NCI-H510A treated with DMSO at 0.1 percent for 48 hours (cell line): ENCODE measurements around the gene SPINDOC.
"Not testable (repeated sequence)": the region's sequence is repeated elsewhere in the genome, so short reads cannot be mapped to it uniquely, and the experiment has no call there.

Source experiments
- DNase-seq: peaks from one replicate; lab custom pipeline; 2025; lab: John Stamatoyannopoulos, UW

The SPINDOC gene

DNA sequence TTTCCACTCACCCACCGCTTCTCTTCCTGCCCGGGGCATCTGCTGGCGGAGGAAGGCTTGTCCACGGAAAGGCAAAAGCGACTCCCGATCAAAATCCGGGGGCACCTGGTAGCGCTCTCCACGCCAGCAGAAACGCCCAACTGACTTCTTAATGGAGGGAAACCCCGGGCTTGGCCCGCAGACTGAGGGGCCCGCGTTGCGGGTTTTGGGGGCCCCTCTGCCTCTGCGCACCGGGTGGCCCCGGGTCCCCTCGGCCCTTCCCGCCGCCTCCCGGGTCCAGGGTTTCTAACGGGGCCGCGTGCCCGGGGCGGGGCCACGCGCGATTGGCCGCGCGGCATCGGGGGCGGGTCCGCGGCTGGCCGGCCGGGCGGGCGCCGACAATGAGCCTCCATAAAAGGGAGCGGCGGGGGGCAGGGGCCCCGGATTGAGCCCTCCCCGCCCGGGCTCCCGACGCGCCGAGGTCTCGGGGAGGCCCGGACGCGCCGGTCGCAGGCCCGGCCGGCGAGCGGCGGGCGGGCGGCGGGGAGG is at the start of gene SPINDOC:
TSS of gene SPINDOC (plus strand) at position 422 of the 528 bp plus-strand sequence. CDS start 231 bp downstream, outside the sequence.
- peak; percentile 56 for DNase-seq

DNA sequence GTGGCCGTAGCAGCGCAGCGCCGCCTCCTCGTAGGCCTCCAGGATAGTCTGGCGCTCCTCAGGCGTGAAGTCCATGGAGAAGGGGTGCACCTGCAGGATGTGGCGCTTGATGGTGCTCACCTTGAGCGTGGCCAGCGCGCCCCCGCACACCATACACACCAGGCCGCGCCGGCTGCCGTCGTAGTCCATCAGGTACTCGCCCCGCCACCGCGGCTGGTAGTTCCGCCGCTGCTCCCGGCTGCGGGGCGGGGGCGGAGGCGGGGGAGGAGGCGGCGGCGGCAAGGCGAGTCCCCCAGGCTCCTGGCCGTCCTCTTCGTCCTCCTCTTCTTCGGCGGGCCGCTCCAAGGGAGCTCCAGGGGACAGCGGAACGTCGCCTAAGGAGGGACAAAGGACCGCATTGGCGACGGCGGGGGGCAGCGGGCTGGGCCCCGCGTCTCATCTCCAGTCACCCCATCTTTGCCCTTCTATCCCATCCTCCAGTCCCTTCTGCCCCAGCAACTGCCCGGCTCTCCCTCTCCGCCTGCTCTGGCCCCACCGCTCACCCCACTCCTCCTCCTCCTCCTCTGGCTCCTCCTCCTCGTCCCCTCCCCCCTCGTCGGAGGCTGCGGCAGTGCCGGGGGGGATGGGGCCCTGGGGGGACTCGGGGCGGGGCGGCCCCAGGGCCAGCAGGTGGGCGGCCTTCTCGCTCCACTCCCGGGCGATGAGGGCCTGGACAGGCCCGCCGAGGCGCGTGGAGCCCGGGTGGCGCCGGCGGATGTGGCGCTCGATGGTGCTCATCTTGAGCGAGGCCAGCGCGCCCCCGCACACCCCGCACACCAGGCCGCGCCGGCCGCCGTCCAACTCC is 49.5 kb upstream of the SPINDOC start:
- no peak for DNase-seq

DNA sequence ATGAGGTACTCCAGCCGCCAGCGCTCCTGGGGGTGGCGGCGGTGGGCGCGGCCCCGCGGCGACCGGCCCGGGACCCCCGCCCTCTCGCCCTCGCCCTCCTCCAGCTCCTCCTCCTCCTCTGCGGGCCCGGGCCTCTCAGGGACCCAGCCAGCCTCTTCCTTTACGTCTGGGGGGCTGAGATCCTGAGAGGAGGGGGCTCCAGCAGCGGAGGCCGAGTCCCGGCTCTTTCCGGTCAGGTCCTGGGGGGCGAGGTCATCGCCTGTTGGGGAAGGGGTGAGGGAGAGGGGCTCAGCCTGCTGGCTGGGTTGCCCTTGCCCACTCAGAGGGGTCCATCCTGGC is 48.9 kb upstream of the SPINDOC start:
- DNase-seq: no peak

GRCh38 chr11:63764679-63765647 is 48.3 kb upstream of the SPINDOC start:
- DNase-seq: no peak

GRCh38 chr11:63765688-63766241 is 47.5 kb upstream of the SPINDOC start:
- DNase-seq: no peak

DNA sequence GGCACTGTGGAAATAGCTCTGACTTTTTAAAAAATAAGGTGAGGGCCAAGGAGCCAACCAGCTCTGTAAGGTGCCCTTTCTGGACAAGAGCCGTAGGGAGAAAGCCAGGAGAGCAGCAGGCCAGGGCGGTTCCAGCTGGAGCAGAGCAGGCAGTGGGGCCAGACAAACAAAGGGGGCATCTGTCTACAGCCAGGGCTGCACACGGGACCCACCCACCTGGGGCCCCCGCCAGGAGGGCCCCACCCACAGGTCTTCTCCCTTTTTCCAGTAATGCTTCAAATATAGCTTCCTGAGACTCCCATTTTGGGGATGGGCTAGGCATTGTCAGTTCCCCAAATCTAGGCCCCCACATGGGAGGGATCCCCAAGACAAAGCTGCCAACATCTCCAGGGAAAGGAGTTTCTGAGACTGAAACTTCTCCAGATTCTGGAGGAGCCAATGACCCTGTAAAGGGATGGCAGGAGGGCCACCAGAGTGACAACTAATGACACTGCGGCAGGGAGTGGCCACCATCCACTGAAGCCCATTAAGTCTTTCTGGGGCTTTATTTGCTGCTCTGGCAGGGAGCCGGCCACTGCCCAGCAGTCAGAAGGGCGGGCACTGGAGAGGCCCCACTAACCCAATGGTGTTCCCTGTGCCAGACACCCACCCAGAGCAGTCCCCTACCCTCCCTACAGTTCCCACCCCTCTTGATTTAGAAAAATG is 46.6 kb upstream of the SPINDOC start:
- DNase-seq: no peak

DNA sequence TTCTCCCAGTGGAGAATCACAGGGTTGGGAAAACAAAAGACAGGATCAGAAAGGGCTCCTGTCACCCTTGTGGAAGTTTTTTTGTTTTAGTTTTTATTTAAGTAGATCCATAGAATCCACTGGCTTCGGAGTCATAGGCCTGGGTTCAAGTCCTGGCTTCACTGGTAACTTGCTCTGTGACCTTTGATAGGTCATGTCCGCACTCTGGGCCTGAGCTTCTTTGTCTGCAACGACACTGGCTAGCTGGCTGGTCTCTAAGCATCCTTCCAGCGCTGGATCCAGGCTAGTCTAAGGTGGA is 46.0 kb upstream of the SPINDOC start:
- DNase-seq: no peak

DNA sequence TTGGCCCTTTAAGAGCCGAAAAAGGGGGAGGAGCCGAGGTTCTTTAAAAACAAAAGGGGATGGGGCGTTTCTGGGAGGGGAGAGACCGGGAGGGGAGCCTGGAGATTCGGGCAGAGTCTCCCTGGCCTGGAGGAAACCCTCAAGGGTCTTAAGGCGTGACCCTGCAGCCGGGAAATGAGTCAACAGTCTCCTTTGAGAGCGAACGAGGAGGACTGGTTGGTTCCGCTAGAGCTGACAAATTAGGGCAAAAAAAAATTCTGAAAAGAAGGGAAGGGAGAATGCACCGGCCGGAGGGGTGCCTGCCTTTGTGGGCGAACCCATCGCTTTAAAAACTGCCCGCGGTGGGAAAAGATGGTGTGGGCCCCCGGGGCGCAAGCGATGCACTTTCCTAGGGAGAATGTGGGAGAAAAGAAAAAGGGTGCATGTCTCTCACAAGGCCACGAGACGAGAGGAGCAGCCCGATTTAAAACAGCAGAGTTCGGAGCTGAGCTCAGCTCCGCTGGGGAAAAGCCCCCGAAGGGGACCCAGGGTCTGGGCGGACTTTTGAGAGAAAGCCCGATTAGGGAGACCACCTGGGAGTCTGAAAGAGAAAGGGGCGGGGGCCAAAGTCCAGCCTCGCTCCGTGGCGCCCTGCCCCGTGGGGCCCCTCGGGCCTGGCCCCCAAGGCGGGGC is 45.6 kb upstream of the SPINDOC start:
- DNase-seq: peak; percentile 68

GRCh38 chr11:63768237-63769041 is 44.8 kb upstream of the SPINDOC start, which contains the start of gene ZFTA:
Gene ZFTA (minus strand): TSS chr11:63768775. CDS start chr11:63768622, 153 bp downstream.
- peak; percentile 28 for DNase-seq

GRCh38 chr11:63769042-63769713 is 44.1 kb upstream of the SPINDOC start:
- no peak for DNase-seq

- no peak for DNase-seq
Observed at GRCh38 chr11:63769714-63770455, 43.4 kb upstream of the SPINDOC start.

GRCh38 chr11:63770763-63771162 is 42.5 kb upstream of the SPINDOC start:
- no peak for DNase-seq

- not testable (repeated sequence) for DNase-seq
Observed at GRCh38 chr11:63771741-63772318, 41.4 kb upstream of the SPINDOC start.

DNA sequence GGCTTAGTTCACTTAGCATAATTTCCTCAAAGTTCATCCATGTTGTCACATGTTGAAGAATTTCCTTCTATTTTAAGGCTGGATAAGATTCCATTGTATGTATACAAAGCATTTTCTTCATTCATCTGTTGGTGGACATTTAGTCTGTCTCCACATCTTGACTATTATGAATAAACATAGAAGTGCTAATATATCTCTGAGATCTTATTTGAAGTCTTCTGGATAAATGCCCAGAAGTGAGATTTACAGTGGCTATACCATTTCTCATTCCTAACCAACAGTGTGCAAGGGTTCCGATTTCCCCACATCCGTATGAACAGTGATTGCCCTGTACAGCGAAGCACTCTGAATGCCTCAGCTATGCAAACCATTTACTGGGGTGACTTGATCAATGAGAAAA is 38.1 kb upstream of the SPINDOC start:
- DNase-seq: no peak

- DNase-seq: no peak
Observed at GRCh38 chr11:63779039-63779438, 34.2 kb upstream of the SPINDOC start.

- DNase-seq: no peak
Observed at GRCh38 chr11:63782749-63783148, 30.5 kb upstream of the SPINDOC start.

GRCh38 chr11:63783925-63784592 is 29.2 kb upstream of the SPINDOC start:
- no peak for DNase-seq

- no peak for DNase-seq
Observed at GRCh38 chr11:63785823-63786222, 27.4 kb upstream of the SPINDOC start.
